Esophagus muscularis mucosa (tissue), 4 donors: ENCODE measurements around the gene CSTF2T. TPM values are rescaled to one million over a fixed set of nuclear protein-coding genes. Genes with fewer than 3 reads are reported as not detected.

ENCODE experiments used
- DNase-seq: peaks from one replicate; pipeline ENCODE4 v3.0.0-alpha.2; 2017; ENCODE audit errors: extremely low spot score
- H3K27ac ChIP-seq, 4 donors: fragments of 200-600 bp; sonication (generic); replicated peaks in 1 of 4; 1 replicate in 3 of 4; 2 replicates in 1 of 4; pipeline ENCODE4 v1.5.1; 2016 to 2019; ENCODE audit warnings: mild to moderate bottlenecking in 1 of 4
- H3K27me3 ChIP-seq, 4 donors: fragments of 200-600 bp; sonication (generic); one replicate each; pipeline versions ENCODE4 v1.5.1 to v1.6.0; 2016 to 2019
- H3K36me3 ChIP-seq, 4 donors: fragments of 200-600 bp; sonication (generic); one replicate each; pipeline ENCODE4 v1.5.1; 2016 to 2019
- H3K4me1 ChIP-seq, 4 donors: fragments of 200-600 bp; sonication (generic); one replicate each; pipeline ENCODE4 v1.5.1; 2016 to 2019
- H3K4me3 ChIP-seq, 4 donors: fragments of 200-600 bp; sonication (generic); 1 replicate in 2 of 4; 2 replicates in 2 of 4; pipeline ENCODE4 v1.5.1; 2016 to 2019; ENCODE audit warnings: mild to moderate bottlenecking in 4 of 4, moderate library complexity in 1 of 4
- H3K9me3 ChIP-seq, 4 donors: fragments of 200-600 bp; sonication (generic); 1 replicate in 3 of 4; 2 replicates in 1 of 4; pipeline ENCODE4 v1.5.1; 2016 to 2019
- EP300 ChIP-seq: sonication (generic); formaldehyde crosslinking; IDR thresholded peaks from one replicate; pipeline ENCODE4 v1.6.1; 2017; ENCODE audit warnings: antibody characterized with exemption
- POLR2A ChIP-seq: fragments of 450-650 bp; IDR thresholded peaks from one replicate; pipeline ENCODE4 v1.6.1; 2017; ENCODE audit warnings: antibody characterized with exemption, moderate library complexity, mild to moderate bottlenecking, low read depth
- POLR2AphosphoS5 ChIP-seq, 2 donors: sonication (generic); formaldehyde crosslinking; IDR thresholded peaks; one replicate each; pipeline ENCODE4 v1.6.1; 2017; ENCODE audit warnings: antibody characterized with exemption in 2 of 2
- WGBS: methylation state at CpG from one replicate; pipeline ENCODE4 v1.1.5; 2018; 5-methylcytosine and 5-hydroxymethylcytosine counted together
- intact Hi-C: fragments of 100-400 bp; cut with DNase I; formaldehyde crosslinking; loops from one replicate; pipeline ENCODE4 v1.15.1; 2023
- total RNA-seq, 4 donors: library from RNA; depleted of rRNA; stranded (reverse); fragments of >200 nt; gene quantifications; one replicate each; pipeline versions ENCODE4 v1.1.0 to v1.2.1, GENCODE V29; 2016
- TF ChIP-seq, protein P1 (sequence below), 3 experiments: fragments of 200-600 bp in 2 of 3; fragments of 450-650 bp in 1 of 3; sonication (generic) in 2 of 3; IDR thresholded peaks; one replicate each; pipeline ENCODE4 v1.5.1; 2017 to 2019; ENCODE audit warnings: antibody characterized with exemption in 3 of 3, mild to moderate bottlenecking in 2 of 3, moderate library complexity in 1 of 3

The CSTF2T gene
- total RNA-seq, 4 donors from 2014 or later = 18.3 to 35.1 (median 25.5) TPM

DNA sequence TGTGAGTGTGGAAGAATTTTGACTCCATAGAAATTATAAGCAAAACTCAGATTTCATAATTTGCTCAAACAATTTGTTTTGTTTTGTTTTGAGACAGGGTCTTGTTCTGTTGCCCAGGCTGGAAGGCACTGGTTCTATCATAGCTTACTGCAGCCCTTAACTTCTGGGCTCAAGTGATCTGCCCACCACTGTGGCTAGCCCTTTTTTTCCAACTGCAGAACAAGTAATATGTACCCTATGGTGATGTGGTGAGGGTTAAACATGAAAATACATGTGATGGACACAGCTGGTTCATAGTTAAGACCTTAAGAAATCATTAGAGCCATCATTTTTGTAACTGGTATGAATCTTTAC is 31.1 kb downstream of the CSTF2T start:
- no peak for DNase-seq
- Histone ChIP-seq H3K27ac (no peak overlapping the region), H3K9me3 (peaks cover 0 to 7% (median 0%) of the 10 kb centered on the region in 4 donors), H3K4me1 (peaks cover 9 to 13% (median 11%) of the 10 kb centered on the region in 4 donors), H3K4me3 (no peak overlapping the region), H3K27me3 (no peaks in the 10 kb centered on the region), H3K36me3 (no peaks in the 10 kb centered on the region)
- TF ChIP-seq EP300 = no peak
- TF ChIP-seq, protein P1, sequence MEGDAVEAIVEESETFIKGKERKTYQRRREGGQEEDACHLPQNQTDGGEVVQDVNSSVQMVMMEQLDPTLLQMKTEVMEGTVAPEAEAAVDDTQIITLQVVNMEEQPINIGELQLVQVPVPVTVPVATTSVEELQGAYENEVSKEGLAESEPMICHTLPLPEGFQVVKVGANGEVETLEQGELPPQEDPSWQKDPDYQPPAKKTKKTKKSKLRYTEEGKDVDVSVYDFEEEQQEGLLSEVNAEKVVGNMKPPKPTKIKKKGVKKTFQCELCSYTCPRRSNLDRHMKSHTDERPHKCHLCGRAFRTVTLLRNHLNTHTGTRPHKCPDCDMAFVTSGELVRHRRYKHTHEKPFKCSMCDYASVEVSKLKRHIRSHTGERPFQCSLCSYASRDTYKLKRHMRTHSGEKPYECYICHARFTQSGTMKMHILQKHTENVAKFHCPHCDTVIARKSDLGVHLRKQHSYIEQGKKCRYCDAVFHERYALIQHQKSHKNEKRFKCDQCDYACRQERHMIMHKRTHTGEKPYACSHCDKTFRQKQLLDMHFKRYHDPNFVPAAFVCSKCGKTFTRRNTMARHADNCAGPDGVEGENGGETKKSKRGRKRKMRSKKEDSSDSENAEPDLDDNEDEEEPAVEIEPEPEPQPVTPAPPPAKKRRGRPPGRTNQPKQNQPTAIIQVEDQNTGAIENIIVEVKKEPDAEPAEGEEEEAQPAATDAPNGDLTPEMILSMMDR (IDR thresholded peaks at IDR 0.05) = no peak
- TF ChIP-seq POLR2AphosphoS5 (IDR thresholded peaks at IDR 0.05) = no peak
- no peak for TF ChIP-seq POLR2A
- intact Hi-C loops = no loop called here

DNA sequence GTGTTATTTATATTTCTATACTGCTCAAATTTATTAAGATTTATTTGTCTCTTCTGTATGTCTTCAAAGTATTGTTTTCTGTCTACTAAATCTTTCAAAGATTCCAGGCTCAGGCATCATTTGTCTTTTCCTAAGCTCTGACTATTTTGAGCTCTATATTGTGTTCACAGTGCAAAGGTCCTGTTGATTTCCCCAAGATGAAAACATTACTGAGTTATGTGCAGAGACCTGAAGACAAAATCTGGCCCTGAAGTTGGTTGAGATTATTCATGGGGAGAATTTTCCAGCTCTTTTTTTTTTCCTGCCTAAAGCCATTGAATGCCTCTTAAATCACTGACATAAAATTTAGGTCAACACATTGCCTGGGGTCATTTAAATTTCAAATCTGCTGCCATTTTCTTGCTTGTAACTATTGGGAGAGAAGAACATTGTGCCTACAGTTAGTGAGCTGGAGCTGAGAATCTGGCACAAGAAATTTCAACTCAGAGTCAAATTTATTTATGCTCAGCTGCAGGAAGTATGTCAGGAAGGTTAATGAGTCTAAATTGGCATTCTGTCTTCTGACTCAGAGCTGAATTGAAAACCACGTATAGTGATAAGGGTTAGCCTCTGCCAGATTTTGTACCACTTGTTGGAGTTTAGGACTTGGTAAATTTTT is 31.6 kb downstream of the CSTF2T start:
- no peaks in the 10 kb centered on the region for H3K36me3 ChIP-seq
- H3K27me3 ChIP-seq = no peaks in the 10 kb centered on the region
- no peak for DNase-seq
- intact Hi-C loops = no loop called here
- H3K4me1 ChIP-seq = peaks cover 9 to 13% (median 11%) of the 10 kb centered on the region in 4 donors
- TF ChIP-seq POLR2AphosphoS5 (IDR thresholded peaks at IDR 0.05) (no peak), POLR2A (no peak), EP300 (no peak)
- TF ChIP-seq, protein P1 (IDR thresholded peaks at IDR 0.05) = no peak
- no peak overlapping the region for H3K27ac ChIP-seq
- 0% methylated on average over 1 of the region's 1 CpG for WGBS
- H3K4me3 ChIP-seq = no peak overlapping the region
- peaks cover 0 to 7% (median 0%) of the 10 kb centered on the region in 4 donors for H3K9me3 ChIP-seq

DNA sequence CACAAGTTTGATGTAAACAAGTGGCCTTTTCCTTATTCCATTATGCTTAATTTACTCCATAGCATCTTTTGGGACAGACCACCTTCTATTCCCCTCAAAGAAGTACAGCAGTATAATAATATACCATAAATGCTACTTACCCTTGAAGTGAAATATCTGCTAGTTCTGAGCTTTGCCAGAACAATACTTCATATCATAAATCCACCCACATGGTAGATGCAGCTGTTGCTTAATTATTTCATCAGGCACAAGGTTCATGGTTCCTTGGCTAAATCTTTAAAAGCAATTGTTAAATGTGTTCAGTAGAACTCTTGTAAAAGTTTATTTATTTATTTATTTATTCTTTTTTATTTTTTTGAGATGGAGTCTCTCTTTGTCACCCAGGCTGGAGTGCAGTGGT is 32.9 kb downstream of the CSTF2T start:
- Histone ChIP-seq H3K4me1 (peaks cover 9 to 13% (median 11%) of the 10 kb centered on the region in 4 donors), H3K9me3 (no peaks in the 10 kb centered on the region), H3K27ac (no peak overlapping the region), H3K36me3 (no peaks in the 10 kb centered on the region), H3K4me3 (no peak overlapping the region), H3K27me3 (no peaks in the 10 kb centered on the region)
- intact Hi-C loops = no loop called here
- no peak for DNase-seq
- TF ChIP-seq POLR2A (no peak), EP300 (no peak), POLR2AphosphoS5 (IDR thresholded peaks at IDR 0.05) (no peak)
- TF ChIP-seq, protein P1 (IDR thresholded peaks at IDR 0.05) = no peak

DNA sequence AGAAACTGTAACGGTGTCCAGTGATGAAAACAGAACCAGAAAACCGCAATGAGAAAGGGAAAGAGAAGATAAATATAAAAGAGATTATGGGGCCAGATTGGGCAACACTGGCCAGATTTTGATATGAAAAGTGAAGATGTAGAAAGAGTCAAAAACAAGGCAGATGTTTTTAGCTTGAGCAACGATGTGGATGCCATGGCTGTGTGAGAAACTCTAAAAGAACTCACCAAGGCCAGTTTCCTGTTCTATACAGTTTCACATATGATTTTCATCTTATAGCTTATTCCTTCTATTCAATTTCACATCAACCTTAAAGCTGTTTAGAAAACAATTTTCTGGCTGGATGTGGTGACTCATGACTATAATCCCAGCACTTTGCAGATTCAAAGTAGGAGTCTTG is 36.3 kb downstream of the CSTF2T start:
- 90% methylated on average over 3 of the region's 3 CpGs for WGBS
- no peak overlapping the region for H3K27ac ChIP-seq
- no peak for DNase-seq
- peaks cover 8 to 11% (median 9%) of the 10 kb centered on the region in 4 donors for H3K4me1 ChIP-seq
- no peaks in the 10 kb centered on the region for H3K9me3 ChIP-seq
- H3K36me3 ChIP-seq = no peaks in the 10 kb centered on the region
- H3K27me3 ChIP-seq = no peaks in the 10 kb centered on the region
- TF ChIP-seq POLR2A (no peak), POLR2AphosphoS5 (IDR thresholded peaks at IDR 0.05) (no peak), EP300 (no peak)
- TF ChIP-seq, protein P1 (IDR thresholded peaks at IDR 0.05) = no peak
- intact Hi-C loops = no loop called here
- no peak overlapping the region for H3K4me3 ChIP-seq

DNA sequence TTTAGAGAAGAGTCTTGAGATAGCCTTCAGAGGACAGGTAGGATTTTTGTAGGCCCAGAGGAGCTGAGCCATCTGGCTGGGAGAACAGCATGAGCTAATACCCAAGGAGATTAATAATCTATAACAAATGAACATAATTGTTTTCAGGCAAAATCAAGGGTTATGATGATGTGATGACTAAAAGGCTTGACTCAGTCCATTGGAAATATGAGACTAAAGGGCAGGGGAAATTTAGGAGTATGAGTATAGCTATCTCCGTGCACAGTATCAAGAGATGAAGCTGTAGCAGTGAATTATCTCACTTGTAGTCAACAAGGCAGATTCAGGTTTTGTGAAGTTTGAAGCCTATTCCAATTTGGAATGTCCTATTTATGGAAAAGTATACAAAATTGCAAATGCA is 40.1 kb downstream of the CSTF2T start:
- intact Hi-C loops = no loop called here
- 91% methylated on average over 1 of the region's 1 CpG for WGBS

More for the DNA sequence above, 40.1 kb downstream of the CSTF2T start:
- Histone ChIP-seq H3K9me3 (no peaks in the 10 kb centered on the region), H3K27me3 (no peaks in the 10 kb centered on the region), H3K27ac (no peak overlapping the region), H3K36me3 (no peaks in the 10 kb centered on the region), H3K4me3 (no peak overlapping the region), H3K4me1 (peaks cover 0 to 12% (median 2%) of the 10 kb centered on the region in 4 donors)
- TF ChIP-seq EP300 = no peak
- TF ChIP-seq, protein P1 (IDR thresholded peaks at IDR 0.05) = no peak
- no peak for TF ChIP-seq POLR2A
- no peak for TF ChIP-seq POLR2AphosphoS5 (IDR thresholded peaks at IDR 0.05)
- no peak for DNase-seq
